SK-N-SH (cell line): Measurements from ENCODE around the gene MYBPC3. TPM values are rescaled to one million over a fixed set of nuclear protein-coding genes. Genes with fewer than 3 reads are reported as not detected.

Experiments
- CTCF ChIA-PET: fragments of 300-600, 350-600 bp; formaldehyde crosslinking; extraction: SDS; loops from one replicate; lab custom pipeline; 2021; lab: Yijun Ruan, JAX
- POLR2A ChIA-PET: fragments of 350-600 bp; sonication (Branson Sonifier 250); formaldehyde crosslinking; extraction: SDS; loops from one replicate; lab custom pipeline; 2020; ENCODE audit warnings: antibody characterized with exemption, inconsistent platforms; lab: Yijun Ruan, JAX
- DNase-seq: peaks from one replicate; pipeline ENCODE4 v3.0.0; 2012
- H2AFZ ChIP-seq: fragments of 200-600 bp; sonication (generic); 2 replicates; pipeline ENCODE4 v1.8.1; 2016; ENCODE audit warnings: antibody characterized with exemption, mild to moderate bottlenecking, low read depth
- H3F3A ChIP-seq: fragments of 200-600 bp; sonication (generic); replicated peaks from 2 replicates; pipeline ENCODE3; 2016; ENCODE audit warnings: antibody characterized with exemption, mild to moderate bottlenecking; ENCODE audit not compliant: insufficient read depth
- H3K27ac ChIP-seq, 2 experiments: fragments of 200-500 bp in 1 of 2; fragments of 200-600 bp in 1 of 2; sonication (Bioruptor generic) in 1 of 2; sonication (generic), shearing (Covaris generic) in 1 of 2; 2 replicates each; pipeline versions ENCODE4 v1.5.1 to v1.6.1; 2014 to 2016; ENCODE audit warnings: low read depth in 2 of 2, inconsistent platforms in 1 of 2, low read length in 1 of 2, mild to moderate bottlenecking in 1 of 2, mixed read lengths in 1 of 2
- H3K27me3 ChIP-seq: fragments of 200-600 bp; sonication (generic), shearing (Covaris generic); 2 replicates; pipeline ENCODE4 v1.6.1; 2016; ENCODE audit warnings: mixed run types; ENCODE audit not compliant: insufficient read depth
- H3K36me3 ChIP-seq, 2 experiments: fragments of 200-500 bp in 1 of 2; fragments of 200-600 bp in 1 of 2; sonication (Bioruptor generic) in 1 of 2; sonication (generic) in 1 of 2; replicated peaks in 1 of 2; 2 replicates each; pipeline versions ENCODE3 to v1.5.1; 2014 to 2016; ENCODE audit warnings: low read length in 1 of 2, mild to moderate bottlenecking in 1 of 2; ENCODE audit not compliant: insufficient read depth in 2 of 2, control insufficient read depth in 1 of 2
- H3K4me1 ChIP-seq, 2 experiments: fragments of 200-500 bp in 1 of 2; fragments of 200-600 bp in 1 of 2; sonication (Bioruptor generic) in 1 of 2; sonication (generic), shearing (Covaris generic) in 1 of 2; 2 replicates each; pipeline versions ENCODE4 v1.5.1 to v1.6.1; 2014 to 2016; ENCODE audit warnings: low read depth in 1 of 2, low read length in 1 of 2, mixed run types in 1 of 2; ENCODE audit not compliant: insufficient read depth in 2 of 2, control insufficient read depth in 1 of 2
- H3K4me2 ChIP-seq: fragments of 200-600 bp; sonication (generic), shearing (Covaris generic); 2 replicates; pipeline ENCODE4 v1.6.1; 2017; ENCODE audit warnings: mixed run types
- H3K4me3 ChIP-seq, 2 experiments: fragments of 200-500 bp in 1 of 2; fragments of 200-600 bp in 1 of 2; sonication (Bioruptor generic) in 1 of 2; sonication (generic), shearing (Covaris generic) in 1 of 2; 2 replicates each; pipeline versions ENCODE4 v1.5.1 to v1.8.1; 2014 to 2016; ENCODE audit warnings: low read depth in 2 of 2, inconsistent platforms in 1 of 2, low read length in 1 of 2, mild to moderate bottlenecking in 1 of 2, mixed read lengths in 1 of 2, moderate library complexity in 1 of 2
- H3K79me2 ChIP-seq: fragments of 200-600 bp; sonication (generic); 2 replicates; pipeline ENCODE4 v1.8.1; 2017; ENCODE audit warnings: mild to moderate bottlenecking; ENCODE audit not compliant: insufficient read depth
- H3K9ac ChIP-seq: fragments of 200-600 bp; sonication (generic); 2 replicates; pipeline ENCODE4 v1.6.1; 2017; ENCODE audit warnings: mixed run types
- H3K9me2 ChIP-seq: fragments of 200-600 bp; sonication (generic); 2 replicates; pipeline ENCODE4 v1.6.1; 2017; ENCODE audit warnings: mixed run types
- H3K9me3 ChIP-seq: fragments of 200-600 bp; sonication (generic); 2 replicates; pipeline ENCODE4 v1.6.1; 2017; ENCODE audit warnings: mixed run types, mild to moderate bottlenecking, moderate library complexity
- H4K20me1 ChIP-seq: fragments of 200-600 bp; sonication (generic); 2 replicates; pipeline ENCODE4 v1.6.1; 2017; ENCODE audit warnings: mild to moderate bottlenecking, mixed run types; ENCODE audit not compliant: insufficient read depth
- EP300 ChIP-seq, 2 experiments: IDR thresholded peaks; 2 replicates each; pipeline versions ENCODE4 v1.4.0 to v1.6.1; 2012; ENCODE audit warnings: borderline replicate concordance in 1 of 2, low read depth in 1 of 2, low read length in 1 of 2
- JUND ChIP-seq: IDR thresholded peaks from 2 replicates; pipeline ENCODE4 v1.4.0; 2012
- NRF1 ChIP-seq: IDR thresholded peaks from 2 replicates; pipeline ENCODE4 v1.6.1; 2012; ENCODE audit warnings: low read depth, mild to moderate bottlenecking, low read length
- POLR2AphosphoS5 ChIP-seq: IDR thresholded peaks from 2 replicates; pipeline ENCODE4 v1.6.1; 2012; ENCODE audit warnings: low read depth, low read length
- SMC3 ChIP-seq: IDR thresholded peaks from 2 replicates; pipeline ENCODE4 v1.6.1; 2012; ENCODE audit warnings: low read depth, low read length, improper control_type of control experiment
- TAF1 ChIP-seq: IDR thresholded peaks from 2 replicates; pipeline ENCODE4 v1.6.1; 2012; ENCODE audit warnings: low read depth, mild to moderate bottlenecking, low read length, moderate library complexity, borderline replicate concordance
- WGBS: methylation state at CpG from one replicate; pipeline ENCODE4 v1.1.6; 2017; ENCODE audit warnings: low lambda C conversion rate; 5-methylcytosine and 5-hydroxymethylcytosine counted together
- polyA plus RNA-seq, 3 experiments: library from polyadenylated mRNA; depleted of rRNA; stranded (reverse); fragments of >200 nt; gene quantifications; 2 replicates each; pipeline ENCODE4 v1.2.3, GENCODE V29; 2012
- TF ChIP-seq, protein P1 (sequence below): fragments of 200-600 bp; sonication (generic); IDR thresholded peaks from 2 replicates; pipeline ENCODE4 v1.6.1; 2017; ENCODE audit warnings: antibody characterized with exemption, mild to moderate bottlenecking, moderate library complexity
- TF ChIP-seq, protein P2 (sequence below): IDR thresholded peaks from 2 replicates; pipeline ENCODE4 v1.4.0; 2012; ENCODE audit warnings: low read depth
- TF ChIP-seq, protein P3 (sequence below): fragments of 150-350 bp; IDR thresholded peaks from 2 replicates; pipeline ENCODE4 v1.6.1; 2016; ENCODE audit warnings: mild to moderate bottlenecking, low read depth, low read length
- TF ChIP-seq, protein P4 (sequence below): IDR thresholded peaks from 2 replicates; pipeline ENCODE4 v1.6.1; 2012; ENCODE audit warnings: mild to moderate bottlenecking, low read depth, low read length, moderate library complexity

The MYBPC3 gene
- polyA plus RNA-seq, 1 of the 3 experiments (the other 2 are of a cell fraction): not detected

DNA sequence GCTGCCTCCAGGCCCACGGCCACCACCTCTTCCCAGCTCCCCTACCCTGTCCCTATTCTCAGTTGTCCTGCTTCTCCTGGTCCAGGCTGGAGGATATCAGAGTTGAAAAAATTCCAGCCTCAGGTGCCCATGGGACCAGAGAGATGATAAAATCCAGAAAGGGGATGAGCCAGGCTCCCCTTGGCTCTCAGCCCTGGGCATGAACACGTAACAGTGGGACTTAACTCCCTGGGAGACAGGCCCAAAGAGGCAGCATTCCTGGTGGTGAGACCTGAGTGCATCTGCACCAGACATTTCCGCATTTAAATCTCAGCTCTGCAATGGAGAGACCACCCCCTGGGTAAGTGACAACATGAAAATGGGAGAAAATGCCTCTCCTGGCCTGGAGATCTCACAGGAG, 45.5 kb upstream of the MYBPC3 start:
- Histone ChIP-seq H2AFZ (no peak overlapping the region), H3K27me3 (no peaks in the 10 kb centered on the region), H3K9me3 (no peaks in the 10 kb centered on the region), H3K27ac (no peak overlapping the region), H3K9ac (no peak overlapping the region), H3F3A (peaks cover 17% of the 10 kb centered on the region), H3K4me2 (no peak overlapping the region), H4K20me1 (no peaks in the 10 kb centered on the region), H3K79me2 (no peaks in the 10 kb centered on the region), H3K36me3 (no peaks in the 10 kb centered on the region), H3K9me2 (no peaks in the 10 kb centered on the region), H3K4me1 (peaks cover 5 to 20% of the 10 kb centered on the region in 2 experiments; a peak in 3 of 4 replicates), H3K4me3 (no peak overlapping the region)
- no peak for DNase-seq
- ChIA-PET POLR2A (no interaction called here), CTCF (interaction anchor here (1.8 to 20.7 kb wide), 4 partner anchors 9 to 43 kb away, joined by 6 to 239 read pairs (median 8); no protein-coding TSS in a partner anchor)
- 87% methylated on average over 3 of the region's 3 CpGs for WGBS
- TF ChIP-seq EP300 (IDR thresholded peaks at IDR 0.05; ENCODE audit: borderline replicate concordance in 1 of 2, low read depth in 1 of 2, low read length in 1 of 2) (no peak), NRF1 (no peak)
- TF ChIP-seq, protein P1, sequence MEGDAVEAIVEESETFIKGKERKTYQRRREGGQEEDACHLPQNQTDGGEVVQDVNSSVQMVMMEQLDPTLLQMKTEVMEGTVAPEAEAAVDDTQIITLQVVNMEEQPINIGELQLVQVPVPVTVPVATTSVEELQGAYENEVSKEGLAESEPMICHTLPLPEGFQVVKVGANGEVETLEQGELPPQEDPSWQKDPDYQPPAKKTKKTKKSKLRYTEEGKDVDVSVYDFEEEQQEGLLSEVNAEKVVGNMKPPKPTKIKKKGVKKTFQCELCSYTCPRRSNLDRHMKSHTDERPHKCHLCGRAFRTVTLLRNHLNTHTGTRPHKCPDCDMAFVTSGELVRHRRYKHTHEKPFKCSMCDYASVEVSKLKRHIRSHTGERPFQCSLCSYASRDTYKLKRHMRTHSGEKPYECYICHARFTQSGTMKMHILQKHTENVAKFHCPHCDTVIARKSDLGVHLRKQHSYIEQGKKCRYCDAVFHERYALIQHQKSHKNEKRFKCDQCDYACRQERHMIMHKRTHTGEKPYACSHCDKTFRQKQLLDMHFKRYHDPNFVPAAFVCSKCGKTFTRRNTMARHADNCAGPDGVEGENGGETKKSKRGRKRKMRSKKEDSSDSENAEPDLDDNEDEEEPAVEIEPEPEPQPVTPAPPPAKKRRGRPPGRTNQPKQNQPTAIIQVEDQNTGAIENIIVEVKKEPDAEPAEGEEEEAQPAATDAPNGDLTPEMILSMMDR: no peak

DNA sequence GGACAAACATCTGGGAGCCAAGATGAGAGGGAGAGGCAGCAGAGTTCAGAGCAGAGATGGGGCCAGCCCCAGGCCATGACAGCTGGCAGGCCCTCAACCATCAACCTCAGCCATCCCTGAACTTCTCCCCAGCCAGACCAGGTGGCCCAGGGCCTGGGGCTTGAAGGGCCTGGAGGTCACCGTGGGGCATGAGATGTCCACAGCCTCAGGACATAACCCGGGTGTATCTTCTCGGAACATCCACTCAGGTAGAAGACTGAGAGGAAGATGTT, 43.5 kb upstream of the MYBPC3 start:
- H3K27me3 ChIP-seq: no peaks in the 10 kb centered on the region
- peaks cover 5 to 18% of the 10 kb centered on the region in 2 experiments; a peak in 3 of 4 replicates for H3K4me1 ChIP-seq
- no peaks in the 10 kb centered on the region for H3K9me2 ChIP-seq
- H3K27ac ChIP-seq: no peak overlapping the region
- TF ChIP-seq POLR2AphosphoS5: no peak
- TF ChIP-seq TAF1: no peak
- TF ChIP-seq, protein P2, sequence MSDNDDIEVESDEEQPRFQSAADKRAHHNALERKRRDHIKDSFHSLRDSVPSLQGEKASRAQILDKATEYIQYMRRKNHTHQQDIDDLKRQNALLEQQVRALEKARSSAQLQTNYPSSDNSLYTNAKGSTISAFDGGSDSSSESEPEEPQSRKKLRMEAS: no peak
- no peak for TF ChIP-seq SMC3
- TF ChIP-seq, protein P3, sequence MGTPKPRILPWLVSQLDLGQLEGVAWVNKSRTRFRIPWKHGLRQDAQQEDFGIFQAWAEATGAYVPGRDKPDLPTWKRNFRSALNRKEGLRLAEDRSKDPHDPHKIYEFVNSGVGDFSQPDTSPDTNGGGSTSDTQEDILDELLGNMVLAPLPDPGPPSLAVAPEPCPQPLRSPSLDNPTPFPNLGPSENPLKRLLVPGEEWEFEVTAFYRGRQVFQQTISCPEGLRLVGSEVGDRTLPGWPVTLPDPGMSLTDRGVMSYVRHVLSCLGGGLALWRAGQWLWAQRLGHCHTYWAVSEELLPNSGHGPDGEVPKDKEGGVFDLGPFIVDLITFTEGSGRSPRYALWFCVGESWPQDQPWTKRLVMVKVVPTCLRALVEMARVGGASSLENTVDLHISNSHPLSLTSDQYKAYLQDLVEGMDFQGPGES: no peak
- no peak for TF ChIP-seq JUND
- TF ChIP-seq, protein P4, sequence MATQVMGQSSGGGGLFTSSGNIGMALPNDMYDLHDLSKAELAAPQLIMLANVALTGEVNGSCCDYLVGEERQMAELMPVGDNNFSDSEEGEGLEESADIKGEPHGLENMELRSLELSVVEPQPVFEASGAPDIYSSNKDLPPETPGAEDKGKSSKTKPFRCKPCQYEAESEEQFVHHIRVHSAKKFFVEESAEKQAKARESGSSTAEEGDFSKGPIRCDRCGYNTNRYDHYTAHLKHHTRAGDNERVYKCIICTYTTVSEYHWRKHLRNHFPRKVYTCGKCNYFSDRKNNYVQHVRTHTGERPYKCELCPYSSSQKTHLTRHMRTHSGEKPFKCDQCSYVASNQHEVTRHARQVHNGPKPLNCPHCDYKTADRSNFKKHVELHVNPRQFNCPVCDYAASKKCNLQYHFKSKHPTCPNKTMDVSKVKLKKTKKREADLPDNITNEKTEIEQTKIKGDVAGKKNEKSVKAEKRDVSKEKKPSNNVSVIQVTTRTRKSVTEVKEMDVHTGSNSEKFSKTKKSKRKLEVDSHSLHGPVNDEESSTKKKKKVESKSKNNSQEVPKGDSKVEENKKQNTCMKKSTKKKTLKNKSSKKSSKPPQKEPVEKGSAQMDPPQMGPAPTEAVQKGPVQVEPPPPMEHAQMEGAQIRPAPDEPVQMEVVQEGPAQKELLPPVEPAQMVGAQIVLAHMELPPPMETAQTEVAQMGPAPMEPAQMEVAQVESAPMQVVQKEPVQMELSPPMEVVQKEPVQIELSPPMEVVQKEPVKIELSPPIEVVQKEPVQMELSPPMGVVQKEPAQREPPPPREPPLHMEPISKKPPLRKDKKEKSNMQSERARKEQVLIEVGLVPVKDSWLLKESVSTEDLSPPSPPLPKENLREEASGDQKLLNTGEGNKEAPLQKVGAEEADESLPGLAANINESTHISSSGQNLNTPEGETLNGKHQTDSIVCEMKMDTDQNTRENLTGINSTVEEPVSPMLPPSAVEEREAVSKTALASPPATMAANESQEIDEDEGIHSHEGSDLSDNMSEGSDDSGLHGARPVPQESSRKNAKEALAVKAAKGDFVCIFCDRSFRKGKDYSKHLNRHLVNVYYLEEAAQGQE: no peak
- TF ChIP-seq, all 33 proteins: peak for 0
- Histone ChIP-seq H3K4me2 (no peak overlapping the region), H3K9me3 (no peaks in the 10 kb centered on the region), H3F3A (peaks cover 11% of the 10 kb centered on the region), H4K20me1 (no peaks in the 10 kb centered on the region), H3K36me3 (no peaks in the 10 kb centered on the region), H3K4me3 (no peak overlapping the region), H3K9ac (no peak overlapping the region), H3K79me2 (no peaks in the 10 kb centered on the region), H2AFZ (no peak overlapping the region)
- WGBS: 66% methylated on average over 3 of the region's 3 CpGs
- DNase-seq: no peak
- POLR2A ChIA-PET: no interaction called here
- CTCF ChIA-PET: interaction anchor here (20.7 kb wide), 1 partner anchor 24 kb away, joined by 239 read pairs; no protein-coding TSS in a partner anchor
